RPMI8226 (cell line): Measurements from ENCODE around the gene WWOX.

ENCODE experiments used
- DNase-seq: peaks from one replicate; pipeline ENCODE4 v3.0.0-alpha.2; 2015

Gene WWOX

DNA sequence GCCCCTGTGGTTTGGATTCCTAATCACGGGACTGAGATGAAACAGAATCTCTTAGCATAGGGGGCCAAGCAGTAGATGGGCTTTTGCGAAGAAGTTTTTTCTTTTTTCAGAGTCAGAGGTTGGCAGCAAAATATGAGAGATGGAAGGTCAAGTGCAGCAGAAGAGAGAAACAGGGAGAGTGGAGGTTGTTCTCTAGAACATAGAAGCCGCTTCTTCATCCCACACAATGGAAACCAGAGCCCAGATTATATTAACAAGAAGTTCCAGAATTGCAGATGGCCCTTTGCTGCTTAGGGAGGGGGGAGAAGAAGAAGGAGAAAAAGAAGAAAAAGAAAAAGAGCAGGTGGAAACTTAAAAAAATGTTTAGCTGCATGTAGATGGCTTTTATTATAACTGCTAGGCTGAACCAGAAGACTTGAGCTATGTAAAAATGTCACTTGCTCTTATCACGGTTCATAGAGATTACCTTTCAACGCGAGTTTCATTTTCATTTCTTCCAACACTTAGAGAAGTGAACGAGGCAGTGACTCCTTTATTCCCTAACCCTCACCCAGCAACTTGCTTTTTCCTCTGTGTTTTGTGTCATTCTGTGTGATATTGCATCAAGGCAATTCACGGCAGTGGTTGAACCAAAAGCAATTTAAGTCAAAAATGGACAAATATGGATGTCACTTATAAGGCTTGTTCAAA lies 737.5 kb downstream of the WWOX start:
- no peak for DNase-seq

DNA sequence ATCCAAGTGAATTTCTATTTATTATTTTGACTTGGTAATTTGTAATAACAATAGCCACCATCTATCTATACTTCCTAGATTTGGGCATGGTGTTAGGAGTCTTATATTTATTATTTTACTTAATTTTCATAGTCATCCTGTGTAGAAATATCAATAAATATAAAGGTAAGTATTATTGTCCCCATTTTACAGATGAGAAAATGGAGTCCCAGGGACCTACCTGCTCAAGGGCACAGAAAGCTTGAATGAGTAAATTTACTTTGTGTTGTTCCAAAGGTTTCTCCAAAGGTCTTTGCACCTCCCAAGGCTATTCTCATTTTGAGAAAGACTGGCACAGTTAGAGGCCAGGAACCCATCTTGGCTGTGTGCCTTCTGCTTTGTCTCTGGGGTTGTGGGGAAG lies 738.3 kb downstream of the WWOX start:
- DNase-seq: no peak

DNA sequence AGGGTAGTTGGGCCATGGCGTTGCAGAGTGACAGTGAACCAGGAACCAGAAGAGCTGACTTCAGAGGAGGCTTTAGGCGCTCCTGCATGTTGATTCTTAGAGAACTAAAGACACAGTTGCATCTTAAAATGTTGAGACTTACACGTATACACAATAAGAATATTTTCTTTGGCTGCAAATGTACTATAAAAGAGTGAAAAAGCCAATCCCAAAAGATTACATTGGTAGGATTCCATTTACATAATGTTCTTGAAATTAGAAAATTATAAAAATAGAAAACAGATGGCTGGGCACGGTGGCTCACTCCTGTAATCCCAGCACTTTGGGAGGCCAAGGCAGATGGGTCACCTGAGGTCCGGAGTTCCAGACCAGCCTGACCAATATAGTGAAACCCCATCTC lies 738.8 kb downstream of the WWOX start:
- DNase-seq: no peak

DNA sequence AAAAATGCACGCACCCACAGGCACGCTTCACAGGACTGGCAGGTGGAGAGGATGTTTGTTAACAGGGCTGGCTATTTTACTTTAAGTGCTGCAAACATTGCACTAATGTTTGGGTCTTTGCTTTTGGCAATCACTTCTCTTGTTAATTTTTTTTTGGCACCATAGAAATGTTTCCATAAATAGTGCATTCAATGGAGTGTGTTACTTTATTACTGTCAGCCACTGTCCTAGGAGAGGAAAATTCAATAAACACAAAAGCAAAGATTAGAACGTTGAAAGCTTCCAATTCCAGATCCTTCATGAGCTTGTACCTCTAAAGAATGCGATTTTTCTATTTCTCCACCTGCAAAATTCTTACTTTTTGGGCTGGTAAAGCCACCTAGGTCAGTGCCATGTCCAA lies 743.5 kb downstream of the WWOX start:
- DNase-seq: no peak

DNA sequence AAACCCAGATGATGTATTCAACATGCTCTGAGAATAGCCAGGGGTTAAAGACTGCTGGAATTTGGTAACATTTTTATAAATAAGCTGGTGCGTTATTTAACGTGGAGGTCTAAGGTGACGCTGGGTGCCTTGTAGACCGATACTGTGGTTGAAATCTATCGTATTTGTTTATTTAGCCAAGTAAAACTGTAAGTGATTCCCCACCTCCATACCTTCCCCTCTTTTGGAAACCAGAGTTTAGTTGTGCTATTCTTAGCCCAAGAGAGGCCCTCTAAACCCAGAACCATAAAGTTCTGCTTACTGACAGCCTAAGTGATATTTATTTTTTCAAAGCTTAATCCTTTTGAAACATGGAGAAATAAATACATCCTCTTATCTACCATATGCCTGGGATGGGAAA lies 744.5 kb downstream of the WWOX start:
- no peak for DNase-seq

DNA sequence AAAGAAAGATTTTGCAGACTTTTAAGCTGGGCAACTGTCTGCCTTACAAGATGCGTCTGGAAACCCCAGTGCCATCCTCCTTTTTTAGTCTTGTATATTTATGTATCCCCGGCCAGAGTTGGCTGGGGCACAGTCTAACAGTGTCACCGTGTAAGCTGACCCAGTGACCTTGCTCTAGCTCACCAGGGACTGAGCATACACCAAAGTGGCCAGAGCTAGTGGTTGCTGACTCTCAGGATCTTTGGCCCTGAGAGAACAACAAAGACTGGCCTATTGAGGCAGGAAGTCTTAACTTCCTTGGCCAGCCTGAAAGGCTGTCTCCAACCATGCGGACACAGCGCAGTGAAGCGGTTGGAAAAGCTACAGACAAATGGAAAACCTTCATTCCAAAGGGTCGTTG lies 745.2 kb downstream of the WWOX start:
- no peak for DNase-seq

DNA sequence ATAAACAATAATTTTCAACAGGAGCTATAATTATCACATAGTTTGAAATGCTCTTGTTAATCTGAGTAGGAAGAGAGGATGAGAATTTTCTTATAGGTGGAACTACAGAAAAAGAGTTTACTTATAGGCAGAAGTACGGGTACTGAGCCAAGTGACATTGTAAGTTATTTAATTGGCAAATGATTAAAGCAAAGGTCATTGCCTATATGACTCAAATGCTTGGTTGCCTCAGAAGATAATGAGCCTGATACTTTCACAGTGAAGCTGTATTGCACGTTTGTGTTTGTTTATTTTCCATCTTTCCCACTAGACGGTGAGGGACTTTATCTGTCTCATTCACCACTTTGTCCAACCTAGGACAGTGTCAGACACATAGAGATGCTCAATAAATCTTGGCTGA lies 751.8 kb downstream of the WWOX start:
- no peak for DNase-seq

DNA sequence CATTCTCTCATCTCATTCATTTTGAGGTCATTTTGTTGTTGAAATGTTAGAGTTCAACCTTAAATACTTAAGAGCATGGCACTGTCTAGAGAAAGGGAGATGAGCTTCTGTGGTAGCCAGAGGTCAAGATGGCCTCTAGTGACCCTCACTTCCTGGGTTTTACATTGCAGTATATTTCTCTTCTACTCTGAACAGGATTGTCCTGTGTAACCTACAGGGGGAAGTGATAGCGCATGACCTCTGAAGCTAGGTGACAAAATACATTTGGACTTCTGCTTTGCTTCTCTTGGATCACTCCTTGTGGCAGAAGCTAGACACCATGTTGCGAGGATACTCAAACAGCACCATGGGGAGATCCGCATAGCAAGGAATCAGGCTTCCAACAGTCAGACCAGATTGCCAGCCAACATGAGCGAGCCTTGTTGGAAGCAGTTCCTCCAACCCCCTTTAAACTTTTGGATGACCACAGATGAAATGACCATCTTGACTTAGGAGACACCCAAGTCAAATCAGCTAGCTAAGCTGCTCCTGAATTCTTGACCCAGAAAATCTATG lies 752.7 kb downstream of the WWOX start:
- DNase-seq: no peak

DNA sequence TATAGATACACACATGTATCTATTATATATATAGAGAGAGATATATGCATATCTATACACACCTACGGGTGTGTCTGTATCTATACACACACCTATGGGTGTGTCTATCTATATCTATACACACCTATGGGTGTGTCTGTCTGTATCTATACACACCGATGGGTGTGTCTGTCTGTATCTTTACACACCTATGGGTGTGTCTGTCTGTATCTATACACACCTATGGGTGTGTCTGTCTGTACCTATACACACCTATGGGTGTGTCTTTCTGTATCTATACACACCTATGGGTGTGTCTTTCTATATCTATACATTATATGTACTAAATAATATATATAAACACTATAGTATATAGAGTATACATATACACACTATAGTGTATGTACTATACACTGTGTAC lies 762.6 kb downstream of the WWOX start:
- DNase-seq: no peak

DNA sequence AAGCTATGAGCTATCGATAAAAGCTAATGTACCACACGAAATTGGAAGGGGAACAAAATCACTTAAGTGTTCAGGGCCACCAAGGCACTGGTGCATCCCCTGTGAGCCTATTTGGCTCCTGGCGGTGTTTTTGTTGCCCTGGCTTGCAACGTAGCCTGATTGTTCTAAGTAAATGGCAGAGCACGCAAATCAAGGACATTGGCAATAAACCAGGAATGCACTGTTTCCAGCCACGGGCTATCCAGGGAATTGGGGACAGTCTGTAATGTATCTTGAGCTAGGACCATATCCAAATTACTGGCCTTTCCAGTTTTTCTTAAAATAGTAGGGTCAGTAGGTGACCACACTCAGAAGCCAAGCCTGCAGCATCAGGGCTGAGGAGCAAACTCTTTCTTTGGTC lies 767.1 kb downstream of the WWOX start:
- no peak for DNase-seq

DNA sequence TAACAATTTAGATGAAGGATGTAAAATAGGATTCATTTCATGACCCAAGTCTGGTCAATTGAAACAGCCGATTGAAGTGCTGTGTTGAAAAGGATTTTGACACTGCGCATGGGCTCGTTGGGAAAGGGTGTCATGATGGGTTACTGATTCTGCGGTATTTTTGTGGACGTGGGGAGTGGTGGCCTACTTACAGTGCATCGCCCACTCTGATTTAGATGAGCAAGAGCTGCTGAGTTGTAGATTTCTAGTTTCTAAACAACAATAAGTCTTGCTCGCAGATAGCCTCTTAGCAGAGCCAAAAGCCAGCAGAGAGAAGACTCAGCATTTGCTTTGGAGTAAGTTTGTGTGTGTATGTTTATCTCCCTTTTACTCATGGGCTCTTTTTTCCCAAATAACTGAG lies 770.0 kb downstream of the WWOX start:
- DNase-seq: no peak

DNA sequence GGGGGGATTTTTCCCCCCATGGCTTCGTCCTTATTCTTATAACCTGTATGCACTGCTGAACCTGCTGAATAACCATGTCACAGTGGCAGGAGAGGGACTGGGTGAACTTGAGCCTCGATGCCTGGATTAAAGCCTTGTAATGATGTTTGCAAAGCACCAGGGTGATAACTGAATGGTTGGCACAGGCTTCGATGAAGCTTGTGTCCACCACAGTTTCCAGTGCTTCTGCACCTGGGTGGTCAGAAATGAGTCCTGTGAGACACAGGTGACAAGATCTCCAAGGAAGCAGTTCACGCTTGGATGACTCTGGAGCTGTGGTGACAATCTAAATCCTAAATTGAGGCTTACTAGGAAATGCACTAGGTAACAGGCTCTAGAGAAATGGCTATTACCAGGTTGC lies 771.8 kb downstream of the WWOX start:
- no peak for DNase-seq

DNA sequence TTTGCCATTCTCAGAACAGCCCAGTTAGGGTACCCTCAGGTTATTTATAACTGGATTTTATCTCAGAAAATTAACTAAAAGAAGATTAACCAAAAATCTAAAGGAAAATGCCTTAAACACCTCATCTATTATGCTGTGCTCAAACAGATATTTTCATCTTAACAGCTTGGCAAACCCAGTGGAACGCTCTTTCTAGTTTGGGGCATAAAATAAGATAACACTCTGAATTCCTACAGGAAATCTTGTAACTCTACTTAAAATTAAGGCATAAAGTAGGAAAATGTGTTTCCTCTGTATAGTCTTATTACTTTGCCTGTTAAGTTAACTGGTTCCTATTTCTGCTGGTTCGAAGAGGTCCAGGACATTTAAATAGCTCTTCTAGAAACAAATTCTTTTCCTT lies 777.2 kb downstream of the WWOX start:
- DNase-seq: no peak

DNA sequence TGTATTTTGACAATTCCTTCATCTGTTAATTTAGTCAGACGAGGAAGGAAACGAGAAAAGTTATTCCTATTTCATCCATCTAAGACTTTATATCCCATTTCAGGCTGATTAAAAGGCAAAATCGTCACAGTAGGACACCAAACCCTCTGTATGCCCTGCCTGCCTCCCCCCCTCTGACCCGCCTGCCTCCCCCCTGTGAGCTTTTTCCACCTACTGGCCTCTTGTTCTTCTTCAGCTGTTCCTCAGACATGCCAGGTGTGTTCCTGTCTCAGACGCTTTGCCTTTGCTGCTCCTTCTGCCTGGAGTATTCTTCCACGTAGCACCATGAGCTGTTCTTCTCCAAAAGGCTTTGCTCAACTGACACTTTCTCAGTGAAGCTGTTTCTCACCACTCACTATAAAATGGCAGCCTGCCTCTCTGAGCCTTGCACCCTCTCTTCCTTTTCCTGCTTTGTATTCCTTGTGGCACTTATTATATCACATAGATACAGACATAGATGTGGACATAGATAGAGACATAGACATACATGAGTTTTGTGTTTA lies 777.7 kb downstream of the WWOX start:
- DNase-seq: no peak

DNA sequence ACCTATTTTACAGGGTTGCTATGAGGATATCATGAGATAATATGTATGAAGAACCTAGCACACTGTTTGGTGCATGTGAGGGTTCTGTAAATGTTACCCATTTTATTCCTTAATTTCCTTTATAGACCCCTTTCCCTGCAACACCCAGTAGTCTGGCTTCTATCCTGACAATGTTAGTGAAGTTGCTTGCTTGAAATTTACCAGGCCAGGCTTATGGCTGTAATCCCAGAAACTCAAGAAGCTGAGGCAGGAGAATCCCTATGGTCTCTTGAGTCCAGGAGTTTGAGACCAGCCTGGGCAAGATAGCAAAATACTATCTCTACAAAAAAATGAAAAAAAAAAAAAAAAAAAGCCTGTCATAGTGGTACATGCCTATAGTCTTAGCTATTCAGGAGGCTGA lies 779.1 kb downstream of the WWOX start:
- no peak for DNase-seq

DNA sequence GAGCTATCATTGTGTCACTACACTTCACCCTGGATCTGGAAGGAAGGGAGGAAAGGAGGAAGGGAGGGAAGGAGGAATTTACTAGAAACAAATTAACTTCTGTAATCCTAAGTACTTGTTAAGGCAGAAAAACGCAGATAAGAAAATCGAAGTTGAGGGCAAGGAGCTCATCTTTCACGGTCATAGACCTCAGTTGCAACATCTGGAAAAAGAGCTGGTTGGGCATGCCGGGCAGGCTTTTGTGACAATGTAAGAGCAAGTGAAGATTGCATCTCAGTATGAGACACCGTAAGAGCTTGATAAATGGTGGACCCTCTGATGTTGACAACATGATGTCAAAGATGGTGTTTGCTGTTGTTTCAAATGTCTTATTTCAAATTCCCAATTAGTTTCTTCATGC lies 779.6 kb downstream of the WWOX start:
- no peak for DNase-seq

DNA sequence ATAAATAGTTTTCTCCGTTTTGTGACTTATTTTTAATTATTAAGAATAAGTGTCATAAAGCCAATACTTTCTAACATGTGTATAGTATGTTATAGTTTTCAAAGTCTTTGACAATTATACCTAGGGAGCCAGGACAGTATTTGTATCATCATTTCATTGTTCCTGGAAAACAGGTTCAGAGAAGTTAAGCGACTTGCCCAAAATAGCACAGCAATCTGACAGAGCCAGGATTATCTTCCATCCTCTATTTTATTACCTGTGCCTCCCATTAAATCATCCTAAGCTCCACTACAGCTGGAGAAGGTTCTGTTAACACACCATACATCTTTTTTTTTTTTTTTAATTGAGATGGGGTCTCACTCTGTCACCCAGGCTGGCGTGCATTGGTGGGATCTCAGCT lies 782.7 kb downstream of the WWOX start:
- DNase-seq: no peak

DNA sequence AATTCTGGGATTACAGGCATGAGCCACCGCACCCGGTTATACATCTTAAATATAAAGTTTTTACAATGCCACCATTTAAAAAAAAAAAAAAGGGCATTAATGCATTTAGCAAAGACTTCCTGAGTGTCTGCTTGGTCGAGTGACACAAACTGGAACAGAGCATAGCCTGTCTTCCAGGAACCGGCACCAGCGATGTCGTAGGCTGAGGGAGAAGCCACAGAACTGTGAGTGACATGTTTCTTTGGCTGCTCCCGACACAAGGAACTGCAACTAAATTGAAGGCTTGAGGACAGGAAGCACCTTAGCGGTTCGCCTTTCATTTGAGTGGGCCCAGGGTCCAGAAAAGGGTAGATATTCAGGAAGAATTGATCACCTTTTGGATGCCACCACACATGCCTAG lies 783.3 kb downstream of the WWOX start:
- no peak for DNase-seq

DNA sequence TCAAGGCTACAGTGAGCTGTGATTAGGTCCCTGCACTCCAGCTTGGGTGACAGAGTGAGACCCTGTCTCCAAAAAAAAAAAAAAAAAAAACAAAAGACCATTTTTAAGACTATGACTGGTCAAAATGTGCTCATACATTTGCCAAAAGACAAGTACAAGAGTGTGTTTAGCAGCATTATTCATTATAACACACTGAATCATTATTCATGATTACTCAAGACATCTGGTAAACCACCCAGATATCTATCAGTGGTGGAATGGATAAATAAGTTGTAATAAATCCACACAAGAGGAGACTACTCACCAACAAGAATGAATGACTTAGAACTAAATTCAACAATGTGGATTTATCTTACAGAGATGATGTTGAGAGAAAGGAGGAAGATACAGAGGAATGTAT lies 784.8 kb downstream of the WWOX start:
- no peak for DNase-seq

DNA sequence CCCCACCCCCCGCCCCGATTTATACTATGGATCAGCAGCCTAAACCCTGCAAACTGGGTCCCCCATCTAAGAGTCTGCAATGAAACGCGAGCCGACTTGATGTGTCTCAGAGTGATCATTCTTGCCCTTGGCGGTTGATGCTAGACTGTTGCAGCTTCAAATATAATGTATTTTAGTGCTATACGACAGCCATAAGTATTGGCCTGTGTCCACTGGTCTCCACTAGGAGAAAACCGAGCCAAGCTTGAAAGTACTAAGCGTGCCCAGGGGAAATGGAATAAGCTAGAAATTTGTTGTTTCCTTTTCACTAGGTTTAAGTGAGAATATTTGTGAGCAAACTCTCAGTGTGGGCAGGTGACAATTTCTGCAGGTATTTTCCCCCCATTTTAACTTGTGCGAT lies 789.9 kb downstream of the WWOX start:
- DNase-seq: no peak

DNA sequence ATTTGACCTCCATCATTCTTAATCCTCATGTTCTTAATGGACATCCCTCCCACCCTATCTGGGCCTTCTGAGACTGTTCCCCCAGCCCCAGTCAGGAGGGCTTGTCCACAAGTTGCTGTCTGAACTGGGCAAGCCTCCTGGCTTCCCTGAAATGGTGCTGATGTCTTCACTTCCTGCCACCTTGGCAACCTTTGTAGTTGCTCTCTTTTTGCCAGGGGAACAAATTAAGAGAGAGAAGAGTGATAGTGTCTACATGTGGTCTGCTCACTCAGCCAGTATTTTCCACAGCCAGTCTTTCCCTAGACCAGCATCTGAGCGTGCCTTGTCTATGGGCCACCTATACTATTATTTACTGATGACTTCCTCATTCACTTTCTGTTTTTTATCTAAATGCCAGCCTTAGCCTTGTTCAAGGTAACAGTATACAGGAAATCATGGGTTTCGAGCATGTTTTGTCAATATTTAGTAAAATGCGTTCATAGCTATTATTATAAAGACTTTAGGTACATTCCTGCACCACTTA lies 791.0 kb downstream of the WWOX start:
- no peak for DNase-seq

DNA sequence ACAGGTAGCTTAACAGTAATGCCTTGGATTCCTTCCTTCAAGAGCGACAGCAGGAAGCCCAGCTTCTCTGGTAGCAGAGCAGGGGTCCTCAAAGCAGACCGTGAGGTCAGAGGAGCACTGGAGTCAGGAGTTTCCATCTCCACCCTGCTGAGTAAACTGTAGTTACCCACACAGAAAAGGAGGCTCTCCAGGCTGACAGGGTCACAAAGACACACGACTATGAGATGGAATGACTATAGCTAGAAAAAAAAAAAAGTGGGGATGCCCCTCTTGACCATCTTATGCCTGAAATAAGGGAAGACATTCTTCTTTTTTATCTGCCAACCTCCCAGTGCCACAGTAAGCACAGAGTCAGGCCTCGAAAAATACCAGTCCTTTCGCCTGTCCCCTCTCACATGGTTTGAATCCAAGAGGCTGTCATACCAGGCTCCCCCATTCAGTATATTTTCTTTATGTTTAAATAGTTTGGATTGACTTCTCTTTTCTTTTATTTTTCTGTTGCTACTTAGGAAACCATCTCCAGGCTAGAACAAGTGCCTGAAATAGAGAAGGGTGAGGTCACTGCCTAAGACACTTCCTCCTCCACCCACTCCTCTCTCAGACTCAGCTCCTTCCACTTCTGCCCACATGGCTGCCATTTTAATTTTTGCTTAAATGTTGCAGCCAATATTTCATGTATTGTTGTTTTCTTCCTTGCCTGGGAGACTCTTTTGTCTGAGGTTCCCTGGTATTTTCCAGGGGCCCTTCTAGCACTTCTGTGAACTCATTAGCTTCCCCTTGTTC lies 793.7 kb downstream of the WWOX start:
- no peak for DNase-seq

DNA sequence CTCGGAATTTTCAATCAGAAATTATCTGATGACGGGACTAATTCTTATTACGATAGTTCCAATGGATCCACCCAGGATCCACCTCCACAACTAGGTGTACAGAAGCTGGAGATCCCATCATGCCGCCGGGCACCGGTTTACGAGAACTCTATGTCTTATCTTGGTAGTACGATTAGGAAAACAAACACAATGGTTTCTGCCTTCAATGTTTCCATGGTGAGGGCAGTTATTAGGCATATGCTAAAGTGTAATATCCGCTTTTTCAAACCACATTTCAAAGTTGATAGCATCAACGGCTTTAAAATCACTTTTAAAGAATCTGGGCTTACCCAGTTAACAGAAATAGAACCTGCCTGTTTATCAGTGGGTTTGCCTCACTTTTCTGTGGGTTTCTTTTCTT lies 795.4 kb downstream of the WWOX start:
- DNase-seq: no peak

DNA sequence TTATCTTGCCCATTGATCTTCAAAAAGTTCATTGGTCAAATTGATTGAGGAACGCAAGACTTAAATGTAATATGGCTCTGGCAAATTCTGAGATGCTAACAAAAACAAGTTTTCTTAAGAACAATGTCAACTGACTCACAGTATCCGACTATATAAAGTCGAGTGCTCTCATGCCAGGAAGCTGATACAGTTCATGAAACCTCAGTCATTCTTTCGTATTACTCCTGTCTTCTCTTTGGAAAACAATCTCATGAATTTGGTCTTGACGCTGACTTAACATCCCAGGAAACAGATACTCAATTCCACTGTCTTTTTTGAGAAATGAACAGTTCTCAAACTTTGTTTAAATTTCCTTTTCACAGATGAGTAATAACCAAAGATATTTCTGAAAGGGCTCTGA lies 796.2 kb downstream of the WWOX start:
- DNase-seq: no peak
